HG02798 (cell line): ENCODE data around the gene SLC20A1.
"Not testable (repeated sequence)": the region's sequence is repeated elsewhere in the genome, so short reads cannot be mapped to it uniquely, and the experiment has no call there.

ENCODE experiments used
- ATAC-seq: cut with Tn5 transposase; IDR thresholded peaks from one replicate; pipeline ENCODE4 v1.9.1; 2021; ENCODE audit warnings: mild to moderate bottlenecking; ENCODE audit not compliant: unreplicated experiment, poor library complexity

Gene SLC20A1

GRCh38 chr2:112705575-112705974 lies 59.8 kb downstream of the SLC20A1 start:
- ATAC-seq: no peak

GRCh38 chr2:112706170-112706664 lies 60.5 kb downstream of the SLC20A1 start:
- peak; percentile 41 for ATAC-seq

GRCh38 chr2:112706947-112707346 lies 61.2 kb downstream of the SLC20A1 start:
- ATAC-seq: not testable (repeated sequence)

DNA sequence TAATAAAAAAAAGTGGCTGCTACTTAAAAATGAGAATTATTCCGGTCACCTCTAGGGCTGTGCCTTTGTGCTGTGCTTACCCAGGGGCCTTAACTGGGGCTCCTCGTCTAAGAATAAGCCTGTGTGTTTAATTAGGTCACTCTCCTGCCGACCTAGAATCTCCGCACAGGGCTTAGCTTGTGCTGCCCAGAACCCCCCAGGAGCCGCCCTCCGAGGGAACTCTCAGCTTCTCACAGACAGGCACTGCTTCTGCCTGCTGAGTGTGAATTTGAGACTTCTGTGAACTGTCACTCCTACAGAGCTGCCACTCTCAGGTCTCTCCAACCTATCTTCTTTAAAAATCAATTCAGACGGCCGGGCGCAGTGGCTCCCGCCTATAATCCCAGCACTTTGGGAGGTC lies 63.2 kb downstream of the SLC20A1 start:
- ATAC-seq: no peak

GRCh38 chr2:112709703-112710102 lies 64.0 kb downstream of the SLC20A1 start:
- no peak for ATAC-seq

- ATAC-seq: no peak
Measured at GRCh38 chr2:112710956-112711750, 65.4 kb downstream of the SLC20A1 start.

DNA sequence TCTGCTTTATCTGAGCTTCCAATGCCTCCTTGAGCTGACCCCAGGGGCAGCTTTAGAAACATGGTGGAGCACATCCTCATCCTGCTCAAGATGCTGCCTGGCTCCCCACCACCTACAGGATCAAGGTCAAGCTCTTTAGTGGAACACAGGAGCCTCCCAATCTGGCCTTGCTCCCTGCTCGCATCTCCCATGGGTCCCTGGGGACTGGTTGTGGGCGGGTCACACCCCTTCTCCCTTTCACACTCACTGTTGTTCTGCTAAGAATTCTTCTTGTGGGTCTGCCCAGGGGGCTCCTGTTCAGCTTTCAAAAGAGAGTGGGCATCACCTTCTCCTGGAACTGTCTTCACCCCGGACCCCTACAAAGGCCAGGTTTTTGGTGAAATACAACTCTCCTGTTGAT lies 66.7 kb downstream of the SLC20A1 start:
- no peak for ATAC-seq

DNA sequence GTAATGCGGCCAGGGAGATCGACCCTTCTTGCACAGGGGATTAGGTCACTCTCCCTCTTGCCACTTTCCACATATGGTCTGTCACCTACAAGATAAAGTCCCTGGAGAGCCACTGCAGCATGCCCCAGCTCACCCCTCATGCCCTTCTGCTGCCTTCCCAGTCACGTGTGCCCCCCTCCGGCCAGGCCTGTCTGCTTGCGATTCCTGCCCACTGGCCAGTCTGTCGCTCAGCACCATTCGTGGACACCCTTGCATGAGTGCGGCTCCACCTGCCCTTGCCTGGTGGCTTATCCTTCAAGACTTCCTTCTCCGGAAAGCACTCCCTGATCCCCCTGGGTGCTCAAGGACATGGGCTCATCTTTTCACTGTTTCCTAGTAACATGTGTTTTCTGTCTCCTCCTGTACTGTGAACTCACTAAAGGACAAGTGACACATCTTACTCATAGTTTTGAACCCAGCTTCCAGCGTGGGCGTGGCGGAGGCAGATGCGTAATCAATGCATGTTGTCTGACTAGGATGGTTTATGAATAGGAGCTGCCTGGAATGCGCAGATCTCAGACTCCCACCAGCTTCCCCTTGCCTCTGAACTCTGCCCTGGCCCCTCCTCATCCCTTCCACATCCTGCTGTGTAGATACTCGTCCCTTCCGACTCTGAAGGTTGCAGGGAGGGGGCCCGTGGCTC lies 67.3 kb downstream of the SLC20A1 start:
- ATAC-seq: no peak
